ENCODE results near the gene ADK. TPM values are rescaled to one million over a fixed set of nuclear protein-coding genes. Genes with fewer than 3 reads are reported as not detected.

The ADK gene
- total and polyA plus RNA-seq, 2 of the 4 experiments (the other 2 are of a cell fraction): 30.6 to 40.9 TPM

DNA sequence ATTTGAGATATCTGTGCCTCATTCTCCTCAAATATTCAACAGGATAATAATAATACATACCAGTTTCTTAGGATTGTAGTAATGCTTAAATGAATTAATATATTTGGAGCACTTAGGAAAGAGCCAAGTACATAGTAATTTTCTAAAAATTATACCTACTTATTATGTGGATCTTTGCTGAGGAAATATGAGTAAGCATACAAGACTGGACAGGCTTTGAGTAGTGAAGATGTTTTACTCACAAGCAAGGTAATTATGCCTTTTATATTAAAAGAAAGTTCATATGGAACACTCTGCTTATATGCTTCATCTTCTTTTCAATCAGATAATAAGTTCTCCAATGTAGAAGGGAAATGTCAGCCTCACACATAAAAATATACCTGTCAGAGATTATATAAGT lies 337.9 kb downstream of the ADK start:
- Histone ChIP-seq H4K8ac (ENCODE audit: low read depth in 2 of 2, low read length in 2 of 2) (no peak overlapping the region), H4K5ac (ENCODE audit: low read depth, low read length) (no peak overlapping the region), H2AK5ac (ENCODE audit: low read depth, low read length) (no peak overlapping the region), H3K23ac (ENCODE audit: low read depth, low read length) (no peak overlapping the region), H2AFZ (replicated peaks; ENCODE audit: low read length, poor library complexity) (no peak overlapping the region), H2BK120ac (ENCODE audit: low read depth, low read length) (no peak overlapping the region), H3K9ac (ENCODE audit: low read depth, low read length) (no peak overlapping the region), H2BK5ac (ENCODE audit: low read depth, low read length, poor library complexity, severe bottlenecking) (no peak overlapping the region), H3K18ac (ENCODE audit: low read depth, low read length) (no peak overlapping the region), H3K9me3 (ENCODE audit: control insufficient read depth, insufficient read depth, low read length) (no peaks in the 10 kb centered on the region), H3K14ac (replicated peaks; ENCODE audit: low read depth, low read length) (no peak overlapping the region), H3K56ac (ENCODE audit: extremely low read depth, insufficient read depth, low read length) (no peak overlapping the region), H3K4me3 (ENCODE audit: insufficient read depth, low read depth, low read length) (no peak overlapping the region), H3K4ac (ENCODE audit: low read depth, low read length) (no peak overlapping the region), H2BK15ac (ENCODE audit: low read depth, low read length) (no peak overlapping the region), H3K27ac (ENCODE audit: insufficient read depth, low read length) (no peak overlapping the region), H3K36me3 (ENCODE audit: control insufficient read depth, insufficient read depth, low read length) (no peaks in the 10 kb centered on the region), H3K27me3 (ENCODE audit: control insufficient read depth, insufficient read depth, low read length) (no peaks in the 10 kb centered on the region), H3K4me1 (ENCODE audit: control insufficient read depth, insufficient read depth, low read length) (no peaks in the 10 kb centered on the region), H2BK20ac (ENCODE audit: low read depth, low read length) (no peak overlapping the region), H3K4me2 (ENCODE audit: low read depth, low read length) (no peak overlapping the region), H4K91ac (ENCODE audit: insufficient read depth, low read depth, low read length) (no peak overlapping the region), H2AK9ac (replicated peaks; ENCODE audit: low read depth, low read length, poor library complexity) (no peak overlapping the region), H3K9me1 (ENCODE audit: insufficient read depth, low read length) (no peaks in the 10 kb centered on the region), H4K20me1 (ENCODE audit: insufficient read depth, low read length) (no peaks in the 10 kb centered on the region), H3K79me1 (ENCODE audit: low read depth in 1 of 2, low read length in 2 of 2) (peaks cover 0 to 3% of the 10 kb centered on the region in 2 experiments; a peak in 2 of 4 replicates)
- DNase-seq (no peak), ATAC-seq (ENCODE audit: low read depth) (no peak)
- ChIA-PET CTCF (no interaction called here), POLR2A (ENCODE audit: unreplicated experiment) (no interaction called here)
- no TSS peak for BruUV-seq (replicated peaks)
- intact Hi-C loops (cut with micrococcal nuclease) (no loop called here), in situ Hi-C loops (cut with MboI; ENCODE audit: low sequenced_read_pairs) (no loop called here), dilution Hi-C loops (cut with HindIII; ENCODE audit: low sequenced_read_pairs, unreplicated experiment) (no loop called here)
- TF ChIP-seq RCOR1 (IDR thresholded peaks at IDR 0.05; ENCODE audit: insufficient replicate concordance, low read length) (no peak), MXI1 (IDR thresholded peaks at IDR 0.05; ENCODE audit: borderline replicate concordance, low read depth, low read length) (no peak), MAZ (IDR thresholded peaks at IDR 0.05; ENCODE audit: borderline replicate concordance, low read depth, low read length) (no peak), NFE2L2 (IDR thresholded peaks at IDR 0.05; ENCODE audit: low read depth, low read length) (no peak), BHLHE40 (IDR thresholded peaks at IDR 0.05; ENCODE audit: low read depth, low read length) (no peak), MAFK (IDR thresholded peaks at IDR 0.05; ENCODE audit: low read depth, low read length) (no peak)
- TF ChIP-seq, protein P1, sequence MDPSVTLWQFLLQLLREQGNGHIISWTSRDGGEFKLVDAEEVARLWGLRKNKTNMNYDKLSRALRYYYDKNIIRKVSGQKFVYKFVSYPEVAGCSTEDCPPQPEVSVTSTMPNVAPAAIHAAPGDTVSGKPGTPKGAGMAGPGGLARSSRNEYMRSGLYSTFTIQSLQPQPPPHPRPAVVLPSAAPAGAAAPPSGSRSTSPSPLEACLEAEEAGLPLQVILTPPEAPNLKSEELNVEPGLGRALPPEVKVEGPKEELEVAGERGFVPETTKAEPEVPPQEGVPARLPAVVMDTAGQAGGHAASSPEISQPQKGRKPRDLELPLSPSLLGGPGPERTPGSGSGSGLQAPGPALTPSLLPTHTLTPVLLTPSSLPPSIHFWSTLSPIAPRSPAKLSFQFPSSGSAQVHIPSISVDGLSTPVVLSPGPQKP (IDR thresholded peaks at IDR 0.05; ENCODE audit: borderline replicate concordance, low read depth, low read length): no peak
- TF ChIP-seq, protein P2, sequence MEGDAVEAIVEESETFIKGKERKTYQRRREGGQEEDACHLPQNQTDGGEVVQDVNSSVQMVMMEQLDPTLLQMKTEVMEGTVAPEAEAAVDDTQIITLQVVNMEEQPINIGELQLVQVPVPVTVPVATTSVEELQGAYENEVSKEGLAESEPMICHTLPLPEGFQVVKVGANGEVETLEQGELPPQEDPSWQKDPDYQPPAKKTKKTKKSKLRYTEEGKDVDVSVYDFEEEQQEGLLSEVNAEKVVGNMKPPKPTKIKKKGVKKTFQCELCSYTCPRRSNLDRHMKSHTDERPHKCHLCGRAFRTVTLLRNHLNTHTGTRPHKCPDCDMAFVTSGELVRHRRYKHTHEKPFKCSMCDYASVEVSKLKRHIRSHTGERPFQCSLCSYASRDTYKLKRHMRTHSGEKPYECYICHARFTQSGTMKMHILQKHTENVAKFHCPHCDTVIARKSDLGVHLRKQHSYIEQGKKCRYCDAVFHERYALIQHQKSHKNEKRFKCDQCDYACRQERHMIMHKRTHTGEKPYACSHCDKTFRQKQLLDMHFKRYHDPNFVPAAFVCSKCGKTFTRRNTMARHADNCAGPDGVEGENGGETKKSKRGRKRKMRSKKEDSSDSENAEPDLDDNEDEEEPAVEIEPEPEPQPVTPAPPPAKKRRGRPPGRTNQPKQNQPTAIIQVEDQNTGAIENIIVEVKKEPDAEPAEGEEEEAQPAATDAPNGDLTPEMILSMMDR (conservative IDR thresholded peaks at IDR 0.05; ENCODE audit: low read depth, low read length): no peak

Data from IMR-90 (cell line).